ENCODE results near the gene FAM219A.
"Not testable (repeated sequence)": the region's sequence is repeated elsewhere in the genome, so short reads cannot be mapped to it uniquely, and the experiment has no call there.

FAM219A gene

DNA sequence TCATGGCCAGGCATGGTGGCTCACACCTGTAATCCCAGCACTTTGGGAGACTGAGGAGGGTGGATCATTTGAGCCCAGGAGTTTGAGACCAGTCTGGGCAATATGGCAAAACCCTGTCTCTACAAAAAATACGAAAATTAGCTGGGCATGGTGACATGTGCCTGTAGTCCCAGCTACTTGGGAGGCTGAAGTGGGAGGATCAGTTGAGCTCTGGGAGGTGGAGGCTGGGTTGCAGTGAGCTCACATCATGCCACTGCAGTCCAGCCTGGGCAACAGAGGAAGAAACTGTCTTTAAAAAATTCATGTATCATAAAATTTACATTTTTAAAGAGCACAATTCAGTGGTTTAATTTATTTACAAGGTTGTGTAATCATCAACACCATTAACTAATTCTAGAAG is 105.4 kb downstream of the FAM219A start:
- DNase-seq (ENCODE audit: low read depth in 2 of 3, low spot score in 1 of 3), result not testable (repeated sequence)

DNA sequence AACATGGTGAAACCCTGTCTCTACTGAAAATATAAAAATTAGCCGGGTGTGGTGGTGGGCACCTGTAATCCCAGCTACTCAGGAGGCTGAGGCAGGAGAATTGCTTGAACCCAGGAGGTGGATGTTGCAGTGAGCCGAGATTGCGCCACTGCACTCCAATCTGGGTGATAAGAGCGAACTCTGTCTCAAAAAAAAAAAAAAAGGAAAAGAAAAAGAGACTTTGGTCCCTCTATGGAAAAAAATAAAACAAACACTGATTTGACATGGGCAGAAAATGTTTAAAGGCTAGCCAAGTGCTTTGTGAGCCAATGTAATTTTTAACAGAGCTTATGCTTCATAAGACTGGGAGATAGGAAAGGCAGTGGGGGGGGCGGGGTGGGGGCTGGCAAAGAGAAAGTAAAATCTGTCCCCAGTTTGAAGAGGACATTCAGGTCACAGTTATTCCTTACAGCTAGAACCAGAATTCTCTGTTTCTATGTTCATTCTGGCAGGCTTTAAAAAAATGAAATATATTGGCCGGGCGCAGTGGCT is 106.2 kb downstream of the FAM219A start:
- DNase-seq (ENCODE audit: low read depth in 2 of 3, low spot score in 1 of 3), result not testable (repeated sequence)

DNA sequence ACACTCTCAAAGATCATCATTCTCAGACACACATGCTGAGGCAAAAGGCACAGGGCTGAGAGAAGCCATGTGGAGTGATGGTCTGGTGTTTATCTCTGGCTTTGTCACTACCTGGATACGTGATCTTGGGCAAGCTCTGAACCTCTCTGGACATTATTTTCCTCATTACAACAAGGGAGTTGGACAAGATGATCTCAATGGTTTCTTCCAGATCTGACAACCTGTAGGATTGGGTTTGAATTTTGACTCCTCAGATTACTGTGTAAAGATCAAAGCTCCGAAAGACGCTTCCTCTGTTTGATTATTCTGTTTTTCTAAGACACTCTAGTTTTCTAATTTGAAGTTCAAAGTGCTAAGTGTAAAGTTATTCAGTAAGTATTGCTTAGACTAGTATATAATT is 109.0 kb downstream of the FAM219A start:
- no peak for DNase-seq (ENCODE audit: low read depth in 2 of 3, low spot score in 1 of 3)

Measured in stimulated activated CD4-positive, alpha-beta T cell treated with anti-CD3 and anti-CD28 coated beads, Interleukin-12 subunit alpha, Interleukin-12 subunit beta, amount 100 ng/mL, for 48 hours (primary cell).